Measurements from ENCODE around the gene NOC2L. TPM values are rescaled to one million over a fixed set of nuclear protein-coding genes. Genes with fewer than 3 reads are reported as not detected.

NOC2L gene
- total RNA-seq, 1 donor from 2014 or later, result 90.3 TPM

- DNase-seq, result no peak
- Mint-ChIP-seq H3K27ac (ENCODE audit: unreplicated experiment) (no peak overlapping the region), H3K9me3 (ENCODE audit: unreplicated experiment) (peaks cover 3% of the 10 kb centered on the region), H3K4me1 (ENCODE audit: low read depth, unreplicated experiment) (peaks cover 3% of the 10 kb centered on the region), H3K36me3 (ENCODE audit: unreplicated experiment) (no peaks in the 10 kb centered on the region), H3K27me3 (ENCODE audit: unreplicated experiment) (peaks cover 5% of the 10 kb centered on the region), H3K4me3 (ENCODE audit: unreplicated experiment) (no peak overlapping the region)
- no peak for TF ChIP-seq CTCF (IDR thresholded peaks at IDR 0.05; ENCODE audit: partially characterized antibody, unreplicated experiment)
Measured at GRCh38 chr1:980602-981395, 21.7 kb upstream of the NOC2L start.

- H3K27ac Mint-ChIP-seq (ENCODE audit: unreplicated experiment), result no peak overlapping the region
- peaks cover 7% of the 10 kb centered on the region for H3K27me3 Mint-ChIP-seq (ENCODE audit: unreplicated experiment)
- no peaks in the 10 kb centered on the region for H3K4me1 Mint-ChIP-seq (ENCODE audit: low read depth, unreplicated experiment)
- peaks cover 3% of the 10 kb centered on the region for H3K9me3 Mint-ChIP-seq (ENCODE audit: unreplicated experiment)
- no peaks in the 10 kb centered on the region for H3K36me3 Mint-ChIP-seq (ENCODE audit: unreplicated experiment)
- H3K4me3 Mint-ChIP-seq (ENCODE audit: unreplicated experiment), result no peak overlapping the region
- DNase-seq, result no peak
- no peak for TF ChIP-seq CTCF (IDR thresholded peaks at IDR 0.05; ENCODE audit: partially characterized antibody, unreplicated experiment)
Measured at GRCh38 chr1:980137-980571, 21.1 kb upstream of the NOC2L start.

- Mint-ChIP-seq H3K9me3 (ENCODE audit: unreplicated experiment) (peaks cover 3% of the 10 kb centered on the region), H3K4me1 (ENCODE audit: low read depth, unreplicated experiment) (no peaks in the 10 kb centered on the region), H3K27ac (ENCODE audit: unreplicated experiment) (no peak overlapping the region), H3K4me3 (ENCODE audit: unreplicated experiment) (no peak overlapping the region), H3K27me3 (ENCODE audit: unreplicated experiment) (peaks cover 10% of the 10 kb centered on the region), H3K36me3 (ENCODE audit: unreplicated experiment) (no peaks in the 10 kb centered on the region)
- no peak for DNase-seq
- no peak for TF ChIP-seq CTCF (IDR thresholded peaks at IDR 0.05; ENCODE audit: partially characterized antibody, unreplicated experiment)
Measured at GRCh38 chr1:979744-980072, 20.7 kb upstream of the NOC2L start.

GRCh38 chr1:978835-979743 lies 20.0 kb upstream of the NOC2L start:
- Mint-ChIP-seq H3K4me3 (ENCODE audit: unreplicated experiment) (no peak overlapping the region), H3K4me1 (ENCODE audit: low read depth, unreplicated experiment) (no peaks in the 10 kb centered on the region), H3K36me3 (ENCODE audit: unreplicated experiment) (no peaks in the 10 kb centered on the region), H3K9me3 (ENCODE audit: unreplicated experiment) (peaks cover 3% of the 10 kb centered on the region), H3K27me3 (ENCODE audit: unreplicated experiment) (peaks cover 11% of the 10 kb centered on the region), H3K27ac (ENCODE audit: unreplicated experiment) (no peak overlapping the region)
- DNase-seq, result no peak
- TF ChIP-seq CTCF (IDR thresholded peaks at IDR 0.05; ENCODE audit: partially characterized antibody, unreplicated experiment), result no peak
